B cell (primary cell): ENCODE measurements around the gene CREB5. TPM values are rescaled to one million over a fixed set of nuclear protein-coding genes. Genes with fewer than 3 reads are reported as not detected.

Source experiments
- ATAC-seq: fragments of 200-7000 bp; cut with Tn5 transposase; one replicate; pipeline ENCODE4 v1.10.0; 2021; ENCODE audit warnings: low read depth, mild to moderate bottlenecking, moderate number of reproducible peaks, moderate library complexity
- CTCF ChIA-PET: fragments of 350-600 bp; sonication (Branson Sonifier 250); formaldehyde crosslinking; loops from one replicate; lab custom pipeline; 2021; ENCODE audit warnings: antibody characterized with exemption, inconsistent platforms; lab: Charles Lee
- POLR2A ChIA-PET: fragments of 350-600 bp; sonication (Branson Sonifier 250); formaldehyde crosslinking; loops from one replicate; lab custom pipeline; 2021; ENCODE audit warnings: antibody characterized with exemption; lab: Charles Lee
- DNase-seq: peaks from one replicate; pipeline ENCODE4 v3.0.0; 2013
- H2AFZ ChIP-seq: 2 replicates; pipeline ENCODE4 v1.6.1; 2012; ENCODE audit warnings: mild to moderate bottlenecking, low read depth, low read length; ENCODE audit not compliant: insufficient read depth, poor library complexity, severe bottlenecking
- H3K27ac ChIP-seq, 2 donors: 1 replicate in 1 of 2; 2 replicates in 1 of 2; pipeline ENCODE4 v1.5.1; 2012 to 2013; ENCODE audit warnings: low read length in 2 of 2, mild to moderate bottlenecking in 2 of 2, moderate library complexity in 1 of 2
- H3K27me3 ChIP-seq, 4 experiments: fragments of 200-600 bp in 1 of 4; sonication (generic) in 1 of 4; replicated peaks in 1 of 4; 1 replicate in 2 of 4; 2 replicates in 2 of 4; pipeline versions ENCODE4 v1.6.1 to v1.7.0; 2013 to 2016; ENCODE audit warnings: low read length in 3 of 4, mild to moderate bottlenecking in 2 of 4, mixed read lengths in 1 of 4, moderate library complexity in 1 of 4; ENCODE audit not compliant: insufficient read depth in 4 of 4, control insufficient read depth in 3 of 4; ENCODE audit errors: control extremely low read depth in 1 of 4
- H3K36me3 ChIP-seq, 2 experiments: replicated peaks in 1 of 2; 1 replicate in 1 of 2; 2 replicates in 1 of 2; pipeline versions ENCODE4 v1.6.1 to v1.7.1; 2013; ENCODE audit warnings: low read length in 1 of 2; ENCODE audit not compliant: insufficient read depth in 2 of 2, control insufficient read depth in 1 of 2; ENCODE audit errors: control extremely low read depth in 1 of 2, extremely low read depth in 1 of 2
- H3K4me1 ChIP-seq, 2 donors: fragments of 200-600 bp in 1 of 2; sonication (generic) in 1 of 2; 1 replicate in 1 of 2; 2 replicates in 1 of 2; pipeline versions ENCODE4 v1.5.1 to v1.6.1; 2013 to 2017; ENCODE audit warnings: low read length in 2 of 2; ENCODE audit not compliant: control insufficient read depth in 2 of 2, insufficient read depth in 2 of 2
- H3K4me2 ChIP-seq: replicated peaks from 2 replicates; pipeline ENCODE3; 2012; ENCODE audit warnings: mild to moderate bottlenecking, low read depth, low read length; ENCODE audit not compliant: poor library complexity, severe bottlenecking
- H3K4me3 ChIP-seq, 5 experiments: fragments of 200-600 bp in 1 of 5; sonication (generic) in 1 of 5; 1 replicate in 3 of 5; 2 replicates in 2 of 5; pipeline versions ENCODE4 v1.5.1 to v1.7.0; 2011 to 2016; ENCODE audit warnings: low read length in 4 of 5, mild to moderate bottlenecking in 4 of 5, low read depth in 2 of 5, control low read depth in 1 of 5, moderate library complexity in 1 of 5; ENCODE audit not compliant: insufficient read depth in 1 of 5; ENCODE audit errors: control extremely low read depth in 1 of 5, extremely low read depth in 1 of 5
- H3K79me2 ChIP-seq: fragments of 200-600 bp; sonication (generic); one replicate; pipeline ENCODE4 v1.6.0; 2016; ENCODE audit warnings: low read length; ENCODE audit not compliant: control insufficient read depth, insufficient read depth
- H3K9ac ChIP-seq: fragments of 200-600 bp; sonication (generic); 2 replicates; pipeline ENCODE4 v1.6.1; 2017; ENCODE audit warnings: mild to moderate bottlenecking, low read length, moderate library complexity
- H3K9me3 ChIP-seq, 3 donors: one replicate each; pipeline versions ENCODE4 v1.6.1 to v1.7.1; 2013; ENCODE audit warnings: low read length in 2 of 3; ENCODE audit not compliant: control insufficient read depth in 2 of 3, insufficient read depth in 1 of 3; ENCODE audit errors: control extremely low read depth in 1 of 3
- H4K20me1 ChIP-seq: 2 replicates; pipeline ENCODE4 v1.6.0; 2012; ENCODE audit warnings: mild to moderate bottlenecking, low read length; ENCODE audit not compliant: insufficient read depth, control insufficient read depth, poor library complexity, severe bottlenecking
- H3K27ac Mint-ChIP-seq: one replicate; pipeline ENCODE4 v1.8.0; 2021; ENCODE audit warnings: mixed read lengths
- H3K27me3 Mint-ChIP-seq: one replicate; pipeline ENCODE4 v1.8.0; 2021; ENCODE audit warnings: mixed read lengths
- H3K4me1 Mint-ChIP-seq: one replicate; pipeline ENCODE4 v1.8.0; 2021; ENCODE audit warnings: mixed read lengths
- H3K4me3 Mint-ChIP-seq: one replicate; pipeline ENCODE4 v1.8.0; 2021; ENCODE audit warnings: mixed read lengths
- H3K9me3 Mint-ChIP-seq: one replicate; pipeline ENCODE4 v1.8.0; 2022; ENCODE audit warnings: mixed read lengths; ENCODE audit not compliant: insufficient read depth
- CTCF ChIP-seq: fragments of 200-600 bp; IDR thresholded peaks from one replicate; pipeline ENCODE4 v1.8.0; 2022; ENCODE audit warnings: antibody characterized with exemption, mild to moderate bottlenecking
- EZH2 ChIP-seq: IDR thresholded peaks from 2 replicates; pipeline ENCODE4 v1.6.1; 2012; ENCODE audit warnings: borderline replicate concordance, low read depth, mild to moderate bottlenecking, moderate library complexity, low read length; ENCODE audit not compliant: insufficient read depth, poor library complexity, severe bottlenecking
- WGBS: methylation state at CpG from one replicate; pipeline ENCODE4 v1.1.5; 2013; ENCODE audit warnings: missing lambda C conversion rate; ENCODE audit not compliant: insufficient coverage; 5-methylcytosine and 5-hydroxymethylcytosine counted together
- intact Hi-C: fragments of 100-400 bp; cut with micrococcal nuclease; formaldehyde crosslinking; loops from one replicate; pipeline ENCODE4 v1.10.0; 2022
- polyA plus RNA-seq: library from polyadenylated mRNA; depleted of rRNA; stranded (reverse); fragments of >200 nt; gene quantifications from 2 replicates; pipeline ENCODE4 v1.2.3, GENCODE V29; 2012
- total RNA-seq, 2 donors: library from RNA; stranded (reverse); fragments of 120-200 nt in 1 of 2; gene quantifications; 1 replicate in 1 of 2; 2 replicates in 1 of 2; pipeline versions ENCODE4 v1.2.3 to v1.2.4, GENCODE V29; 2013 to 2022

The CREB5 gene
- total and polyA plus RNA-seq, 2 donors (not counting 1 experiment from before 2014, with no cell fraction given): 0.05 to 0.95 TPM

DNA sequence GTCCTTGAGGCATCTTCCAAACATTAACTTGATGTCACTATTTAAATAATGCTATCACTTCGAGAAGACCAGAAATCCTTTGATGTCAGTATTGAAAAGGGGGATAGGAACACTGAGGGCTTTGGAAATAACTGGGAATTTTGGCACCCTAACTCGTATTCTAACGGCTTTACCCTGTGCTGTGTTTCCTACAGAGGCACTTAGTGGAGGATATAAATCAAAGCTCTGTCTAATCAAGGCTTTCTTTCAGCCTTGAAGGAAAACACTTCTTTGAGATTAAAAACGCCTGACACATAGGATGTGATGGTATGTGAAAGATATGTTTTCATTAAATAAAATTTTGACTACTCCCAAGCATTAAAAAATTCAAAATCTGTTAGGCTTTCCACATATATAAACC lies 62.3 kb downstream of the CREB5 start:
- H3K4me3 ChIP-seq: no peak overlapping the region
- ATAC-seq: no peak
- peaks cover 0 to 3% (median 0%) of the 10 kb centered on the region in 4 experiments for H3K27me3 ChIP-seq
- POLR2A ChIA-PET: no interaction called here
- intact Hi-C loops: no loop called here
- no peak overlapping the region for H3K4me2 ChIP-seq
- H3K36me3 ChIP-seq: no peaks in the 10 kb centered on the region
- H4K20me1 ChIP-seq: no peaks in the 10 kb centered on the region
- CTCF ChIA-PET: no interaction called here
- Mint-ChIP-seq H3K27ac (no peak overlapping the region), H3K27me3 (peaks cover 29% of the 10 kb centered on the region), H3K4me1 (no peaks in the 10 kb centered on the region), H3K4me3 (no peak overlapping the region), H3K9me3 (no peaks in the 10 kb centered on the region)
- no peaks in the 10 kb centered on the region for H3K9me3 ChIP-seq
- no peak for DNase-seq
- H3K79me2 ChIP-seq: no peaks in the 10 kb centered on the region
- H3K9ac ChIP-seq: no peak overlapping the region
- no peak overlapping the region for H3K27ac ChIP-seq
- H3K4me1 ChIP-seq: no peaks in the 10 kb centered on the region
- no peak overlapping the region for H2AFZ ChIP-seq
- TF ChIP-seq CTCF (no peak), EZH2 (no peak)
- WGBS: 77% methylated on average over 2 of the region's 4 CpGs

DNA sequence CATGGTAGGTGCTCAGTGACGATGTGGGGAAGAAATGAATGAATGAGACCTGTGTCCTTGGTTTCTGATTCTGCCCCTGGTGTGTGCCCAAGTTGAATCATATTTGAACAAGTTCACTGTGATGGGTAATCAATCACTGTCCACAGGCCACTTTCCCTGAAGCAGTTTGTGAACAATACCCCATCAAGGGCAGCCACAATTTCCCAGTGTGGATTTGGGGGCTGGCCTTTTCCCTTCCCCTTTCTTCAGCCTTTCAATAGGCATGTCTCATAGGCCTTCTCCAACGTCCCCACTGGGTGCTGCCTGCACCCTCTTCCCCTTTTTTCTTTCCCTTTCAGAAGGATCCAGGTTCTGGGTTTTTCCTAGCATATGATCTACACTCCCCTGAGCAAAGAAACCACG lies 64.7 kb downstream of the CREB5 start:
- ATAC-seq (no peak), DNase-seq (no peak)
- no peak overlapping the region for H2AFZ ChIP-seq
- Mint-ChIP-seq H3K4me1 (peaks cover 11% of the 10 kb centered on the region), H3K9me3 (no peaks in the 10 kb centered on the region), H3K4me3 (no peak overlapping the region), H3K27me3 (peaks cover 22% of the 10 kb centered on the region), H3K27ac (no peak overlapping the region)
- 60% methylated on average over 2 of the region's 3 CpGs for WGBS
- peaks cover 5 to 8% of the 10 kb centered on the region in 2 donors for H3K4me1 ChIP-seq
- no peaks in the 10 kb centered on the region for H3K9me3 ChIP-seq
- no peak overlapping the region for H3K4me3 ChIP-seq
- H3K4me2 ChIP-seq: no peak overlapping the region
- no peak overlapping the region for H3K27ac ChIP-seq
- intact Hi-C loops: no loop called here
- no peaks in the 10 kb centered on the region for H4K20me1 ChIP-seq
- no peak for TF ChIP-seq EZH2
- TF ChIP-seq CTCF: no peak
- no peak overlapping the region for H3K9ac ChIP-seq
- no peaks in the 10 kb centered on the region for H3K36me3 ChIP-seq
- no peaks in the 10 kb centered on the region for H3K79me2 ChIP-seq
- CTCF ChIA-PET: no interaction called here
- POLR2A ChIA-PET: no interaction called here
- H3K27me3 ChIP-seq: peaks cover 0 to 3% (median 0%) of the 10 kb centered on the region in 4 experiments
